MM.1S (cell line): ENCODE results near the gene SRPK2.
"Not testable (repeated sequence)": the region's sequence is repeated elsewhere in the genome, so short reads cannot be mapped to it uniquely, and the experiment has no call there.

ENCODE experiments used
- CTCF ChIP-seq: fragments of 300-600 bp; sonication (generic); IDR thresholded peaks from 2 replicates; pipeline ENCODE4 v1.5.1; 2016; ENCODE audit warnings: antibody characterized with exemption, low read length, mixed read lengths
- EZH2 ChIP-seq: fragments of 300-600 bp; sonication (generic); optimal IDR thresholded peaks from 2 replicates; pipeline ENCODE3; 2017; ENCODE audit warnings: low read depth, mild to moderate bottlenecking, antibody characterized with exemption, low read length, mixed read lengths

GRCh38 chr7:105232829-105233291, 155.9 kb downstream of the SRPK2 start:
- TF ChIP-seq CTCF, EZH2: not testable (repeated sequence)
